GM13976 (cell line): Measurements from ENCODE around the gene DNAI2.

ENCODE experiments used
- DNase-seq: peaks from one replicate; pipeline ENCODE4 v3.0.0; 2012; ENCODE audit warnings: low spot score
- in situ Hi-C: fragments of 300-500 bp; cut with MboI; formaldehyde crosslinking; loops from one replicate; pipeline ENCODE4 v1.12.0; 2022; ENCODE audit warnings: low sequenced_read_pairs, mixed read lengths, inconsistent platforms; ENCODE audit not compliant: unreplicated experiment
- TF ChIP-seq, protein P1 (sequence below): IDR thresholded peaks from 2 replicates; pipeline ENCODE4 v1.5.1; 2012; ENCODE audit warnings: borderline replicate concordance, mild to moderate bottlenecking; ENCODE audit not compliant: insufficient read depth; ENCODE audit errors: extremely low read depth, missing control alignments, control extremely low read depth

The DNAI2 gene

DNA sequence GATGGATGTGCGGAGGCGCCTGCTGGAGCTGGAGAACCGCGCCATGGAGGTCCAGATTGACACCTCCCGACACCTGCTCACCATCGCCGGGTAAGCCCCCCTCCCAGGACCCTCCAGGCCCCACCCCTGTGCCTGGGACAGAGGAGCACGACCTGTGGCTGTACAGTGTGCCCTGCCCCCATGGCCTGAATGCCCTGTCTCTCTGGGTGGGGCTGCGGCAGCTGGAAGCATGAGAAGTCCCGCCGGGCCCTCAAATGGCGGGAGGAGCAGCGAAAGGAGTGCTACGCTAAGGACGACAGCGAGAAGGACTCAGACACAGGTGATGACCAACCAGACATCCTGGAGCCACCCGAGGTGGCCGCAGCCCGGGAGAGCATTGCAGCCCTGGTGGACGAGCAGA is 76.5 kb downstream of the DNAI2 start:
- TF ChIP-seq, protein P1, sequence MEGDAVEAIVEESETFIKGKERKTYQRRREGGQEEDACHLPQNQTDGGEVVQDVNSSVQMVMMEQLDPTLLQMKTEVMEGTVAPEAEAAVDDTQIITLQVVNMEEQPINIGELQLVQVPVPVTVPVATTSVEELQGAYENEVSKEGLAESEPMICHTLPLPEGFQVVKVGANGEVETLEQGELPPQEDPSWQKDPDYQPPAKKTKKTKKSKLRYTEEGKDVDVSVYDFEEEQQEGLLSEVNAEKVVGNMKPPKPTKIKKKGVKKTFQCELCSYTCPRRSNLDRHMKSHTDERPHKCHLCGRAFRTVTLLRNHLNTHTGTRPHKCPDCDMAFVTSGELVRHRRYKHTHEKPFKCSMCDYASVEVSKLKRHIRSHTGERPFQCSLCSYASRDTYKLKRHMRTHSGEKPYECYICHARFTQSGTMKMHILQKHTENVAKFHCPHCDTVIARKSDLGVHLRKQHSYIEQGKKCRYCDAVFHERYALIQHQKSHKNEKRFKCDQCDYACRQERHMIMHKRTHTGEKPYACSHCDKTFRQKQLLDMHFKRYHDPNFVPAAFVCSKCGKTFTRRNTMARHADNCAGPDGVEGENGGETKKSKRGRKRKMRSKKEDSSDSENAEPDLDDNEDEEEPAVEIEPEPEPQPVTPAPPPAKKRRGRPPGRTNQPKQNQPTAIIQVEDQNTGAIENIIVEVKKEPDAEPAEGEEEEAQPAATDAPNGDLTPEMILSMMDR, result no peak
- DNase-seq, result no peak
- in situ Hi-C loops, result no loop called here

DNA sequence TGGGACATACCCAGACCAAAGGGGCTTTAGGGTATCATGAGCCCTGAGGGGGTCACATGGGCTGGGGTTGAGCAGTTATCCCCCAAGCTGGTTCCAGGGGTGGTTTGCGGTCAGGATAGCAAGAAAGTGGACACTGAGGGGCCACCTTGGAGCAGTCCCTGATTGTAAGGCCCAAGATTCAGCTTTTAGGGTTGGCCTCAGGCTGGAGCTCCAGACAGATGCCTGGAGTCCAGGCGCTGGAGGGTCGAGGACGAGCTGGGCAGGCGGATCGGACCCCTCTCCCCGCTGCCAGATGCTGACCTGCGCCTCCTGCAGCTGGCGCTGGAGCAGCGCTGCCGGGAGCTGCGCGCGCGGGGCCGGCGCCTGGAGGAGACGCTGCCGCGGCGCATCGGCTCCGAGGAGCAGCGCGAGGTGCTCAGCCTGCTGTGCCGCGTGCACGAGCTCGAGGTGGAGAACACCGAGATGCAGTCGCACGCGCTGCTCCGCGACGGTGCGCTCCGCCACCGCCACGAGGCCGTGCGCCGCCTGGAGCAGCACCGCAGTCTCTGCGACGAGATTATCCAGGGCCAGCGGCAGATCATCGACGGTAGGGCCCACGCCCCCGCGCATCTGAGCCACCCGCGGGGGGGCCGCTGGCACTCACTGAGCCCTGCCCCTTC is 77.6 kb downstream of the DNAI2 start:
- TF ChIP-seq, protein P1, result no peak
- in situ Hi-C loops, result no loop called here
- DNase-seq, result no peak

DNA sequence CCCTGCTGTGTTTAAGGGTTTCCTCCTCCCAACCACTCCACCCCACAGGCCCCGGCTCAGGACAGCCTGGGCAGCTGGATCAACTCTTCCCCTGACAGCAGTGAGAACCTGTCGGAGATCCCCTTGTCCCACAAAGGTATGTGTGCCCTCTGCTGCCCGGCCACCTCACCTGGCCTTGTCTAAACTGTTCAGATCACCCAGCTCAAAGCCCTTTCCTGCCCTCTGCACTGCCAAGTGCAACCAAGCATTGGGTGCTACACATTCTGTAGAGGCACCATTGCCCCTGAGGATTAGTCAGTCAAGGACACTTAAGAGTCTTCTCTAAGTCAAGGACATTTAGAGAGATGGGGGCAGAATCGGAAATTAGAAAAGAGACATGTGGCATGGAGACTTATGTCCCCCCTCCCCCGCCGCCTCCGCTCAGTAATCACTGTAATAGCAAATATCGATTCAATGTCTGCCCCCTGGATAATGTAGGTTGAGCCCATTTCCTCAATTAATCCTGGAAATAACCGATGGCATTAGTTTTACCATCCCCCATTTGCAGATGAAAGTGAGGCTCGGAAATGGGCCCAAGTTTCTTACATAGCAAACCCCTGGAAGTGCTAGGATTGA is 79.5 kb downstream of the DNAI2 start:
- in situ Hi-C loops, result no loop called here
- TF ChIP-seq, protein P1, result no peak
- DNase-seq, result no peak

DNA sequence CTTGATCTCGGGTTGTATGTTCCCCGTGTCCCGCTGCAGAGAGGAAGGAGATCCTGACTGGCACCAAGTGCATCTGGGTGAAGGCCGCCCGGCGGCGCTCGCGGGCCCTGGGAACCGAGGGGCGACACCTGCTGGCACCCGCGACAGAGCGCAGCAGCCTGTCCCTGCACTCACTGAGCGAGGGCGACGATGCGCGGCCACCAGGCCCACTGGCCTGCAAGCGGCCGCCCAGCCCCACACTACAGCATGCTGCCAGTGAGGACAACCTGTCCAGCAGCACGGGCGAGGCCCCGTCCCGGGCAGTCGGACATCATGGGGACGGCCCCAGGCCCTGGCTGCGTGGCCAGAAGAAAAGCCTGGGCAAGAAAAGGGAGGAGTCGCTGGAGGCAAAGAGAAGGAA is 80.1 kb downstream of the DNAI2 start:
- DNase-seq, result peak; percentile 89
- in situ Hi-C loops, result no loop called here
- TF ChIP-seq, protein P1, result peak; percentile 85

DNA sequence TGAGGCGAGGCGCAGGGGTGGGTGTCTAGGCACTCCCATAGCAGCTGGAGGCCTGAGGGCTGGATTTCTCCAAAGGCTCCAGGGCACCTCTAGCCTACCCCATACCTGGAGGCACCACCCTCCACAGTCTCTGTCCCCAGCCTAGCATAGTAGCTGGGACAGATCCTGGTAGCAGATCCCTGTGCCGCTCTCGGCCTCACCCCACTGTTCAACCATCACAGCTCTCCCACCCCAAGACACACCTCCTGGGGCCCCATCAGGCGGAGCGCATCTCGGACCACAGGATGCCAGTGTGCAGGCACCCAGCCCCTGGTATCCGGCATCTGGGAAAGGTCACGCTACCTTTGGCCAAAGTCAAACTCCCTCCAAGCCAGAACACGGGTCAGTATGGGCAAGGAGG is 80.5 kb downstream of the DNAI2 start:
- in situ Hi-C loops, result no loop called here

DNA sequence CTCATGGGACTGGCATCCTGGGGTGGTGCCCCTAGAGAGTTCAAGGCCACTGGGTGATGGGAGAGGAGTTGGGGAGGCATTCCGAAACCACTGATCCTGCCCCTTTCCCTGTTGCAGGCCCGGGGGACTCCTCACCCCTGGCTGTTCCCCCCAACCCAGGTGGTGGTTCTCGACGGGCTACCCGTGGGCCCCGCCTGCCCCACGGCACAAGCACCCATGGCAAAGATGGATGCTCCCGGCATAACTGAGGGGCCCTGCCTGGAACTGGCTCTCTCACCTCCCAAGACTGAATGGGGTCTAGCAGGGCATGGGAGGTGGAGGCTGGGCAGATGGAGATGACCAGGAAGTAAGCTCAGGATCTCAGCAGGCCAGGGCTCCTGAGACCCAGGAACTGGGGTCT is 81.0 kb downstream of the DNAI2 start:
- in situ Hi-C loops, result no loop called here
- TF ChIP-seq, protein P1, result no peak
- no peak for DNase-seq

More for the DNA sequence above, 80.5 kb downstream of the DNAI2 start:
- DNase-seq, result no peak
- TF ChIP-seq, protein P1, result no peak
